ENCODE measurements around the gene PPP6R1. TPM values are rescaled to one million over a fixed set of nuclear protein-coding genes. Genes with fewer than 3 reads are reported as not detected.
"Not testable (repeated sequence)": the region's sequence is repeated elsewhere in the genome, so short reads cannot be mapped to it uniquely, and the experiment has no call there.

The PPP6R1 gene
- total RNA-seq, 1 donor from 2014 or later, result 11.0 TPM

GRCh38 chr19:55212447-55212846 lies 46.4 kb downstream of the PPP6R1 start:
- Histone ChIP-seq H3K4me3 (ENCODE audit: low read length in 3 of 3) (no peak overlapping the region), H3K36me3 (ENCODE audit: control insufficient read depth in 3 of 3, insufficient read depth in 3 of 3, low read length in 3 of 3) (no peaks in the 10 kb centered on the region), H3K9ac (ENCODE audit: low read depth in 1 of 3, low read length in 3 of 3) (no peak overlapping the region), H3K27me3 (ENCODE audit: control insufficient read depth in 3 of 3, insufficient read depth in 3 of 3, low read length in 3 of 3) (peaks cover 0 to 13% (median 4%) of the 10 kb centered on the region in 3 donors), H3K27ac (ENCODE audit: low read depth, low read length) (no peak overlapping the region), H3K9me3 (ENCODE audit: control insufficient read depth in 3 of 3, low read length in 3 of 3) (peaks cover 0 to 5% (median 2%) of the 10 kb centered on the region in 3 donors), H3K4me1 (ENCODE audit: control insufficient read depth in 3 of 3, insufficient read depth in 3 of 3, low read length in 3 of 3) (peaks cover 0 to 10% (median 3%) of the 10 kb centered on the region in 3 donors)

- H3K27ac ChIP-seq (ENCODE audit: low read depth, low read length), result no peak overlapping the region
- no peak overlapping the region for H3K9ac ChIP-seq (ENCODE audit: low read depth in 1 of 3, low read length in 3 of 3)
- H3K4me1 ChIP-seq (ENCODE audit: control insufficient read depth in 3 of 3, insufficient read depth in 3 of 3, low read length in 3 of 3), result peaks cover 0 to 6% (median 2%) of the 10 kb centered on the region in 3 donors
- H3K36me3 ChIP-seq (ENCODE audit: control insufficient read depth in 3 of 3, insufficient read depth in 3 of 3, low read length in 3 of 3), result no peaks in the 10 kb centered on the region
- peaks cover 3 to 25% (median 9%) of the 10 kb centered on the region in 3 donors for H3K27me3 ChIP-seq (ENCODE audit: control insufficient read depth in 3 of 3, insufficient read depth in 3 of 3, low read length in 3 of 3)
- peaks cover 0 to 5% (median 2%) of the 10 kb centered on the region in 3 donors for H3K9me3 ChIP-seq (ENCODE audit: control insufficient read depth in 3 of 3, low read length in 3 of 3)
- H3K4me3 ChIP-seq (ENCODE audit: low read length in 3 of 3), result no peak overlapping the region
These were observed 48.9 kb downstream of the PPP6R1 start for GRCh38 chr19:55209693-55210472.

- Histone ChIP-seq H3K27ac (ENCODE audit: low read depth, low read length) (no peak within 1 kb of the TSS), H3K4me1 (ENCODE audit: control insufficient read depth in 3 of 3, insufficient read depth in 3 of 3, low read length in 3 of 3) (peaks cover 0 to 6% (median 2%) of the 10 kb centered on the region in 3 donors), H3K9me3 (ENCODE audit: control insufficient read depth in 3 of 3, low read length in 3 of 3) (peaks cover 0 to 5% (median 2%) of the 10 kb centered on the region in 3 donors), H3K27me3 (ENCODE audit: control insufficient read depth in 3 of 3, insufficient read depth in 3 of 3, low read length in 3 of 3) (peaks cover 3 to 29% (median 14%) of the 10 kb centered on the region in 3 donors), H3K4me3 (ENCODE audit: low read length in 3 of 3) (no peak within 1 kb of the TSS), H3K9ac (ENCODE audit: low read depth in 1 of 3, low read length in 3 of 3) (no peak within 1 kb of the TSS), H3K36me3 (ENCODE audit: control insufficient read depth in 3 of 3, insufficient read depth in 3 of 3, low read length in 3 of 3) (no peaks in the 10 kb centered on the region)
These were observed 49.7 kb downstream of the PPP6R1 start, which contains the start of gene PTPRH for GRCh38 chr19:55208880-55209692. Gene PTPRH (minus strand): TSS chr19:55209501. CDS start chr19:55209433, 68 bp downstream.

GRCh38 chr19:55206664-55207500 lies 51.9 kb downstream of the PPP6R1 start:
- H3K27me3 ChIP-seq (ENCODE audit: control insufficient read depth in 3 of 3, insufficient read depth in 3 of 3, low read length in 3 of 3), result peaks cover 3 to 19% (median 14%) of the 10 kb centered on the region in 3 donors
- H3K9ac ChIP-seq (ENCODE audit: low read depth in 1 of 3, low read length in 3 of 3), result peak overlapping the region in 1 of 3 donors; percentile 3
- no peak overlapping the region for H3K4me3 ChIP-seq (ENCODE audit: low read length in 3 of 3)
- H3K4me1 ChIP-seq (ENCODE audit: control insufficient read depth in 3 of 3, insufficient read depth in 3 of 3, low read length in 3 of 3), result peaks cover 0 to 6% (median 2%) of the 10 kb centered on the region in 3 donors
- H3K27ac ChIP-seq (ENCODE audit: low read depth, low read length), result no peak overlapping the region
- no peaks in the 10 kb centered on the region for H3K36me3 ChIP-seq (ENCODE audit: control insufficient read depth in 3 of 3, insufficient read depth in 3 of 3, low read length in 3 of 3)
- no peaks in the 10 kb centered on the region for H3K9me3 ChIP-seq (ENCODE audit: control insufficient read depth in 3 of 3, low read length in 3 of 3)

GRCh38 chr19:55202199-55202598 lies 56.6 kb downstream of the PPP6R1 start:
- H3K4me3 ChIP-seq (ENCODE audit: low read length in 3 of 3); H3K4me1 ChIP-seq (ENCODE audit: control insufficient read depth in 3 of 3, insufficient read depth in 3 of 3, low read length in 3 of 3); H3K27ac ChIP-seq (ENCODE audit: low read depth, low read length); H3K36me3 ChIP-seq (ENCODE audit: control insufficient read depth in 3 of 3, insufficient read depth in 3 of 3, low read length in 3 of 3); H3K9me3 ChIP-seq (ENCODE audit: control insufficient read depth in 3 of 3, low read length in 3 of 3); H3K9ac ChIP-seq (ENCODE audit: low read depth in 1 of 3, low read length in 3 of 3): not testable (repeated sequence)
- H3K27me3 ChIP-seq (ENCODE audit: control insufficient read depth in 3 of 3, insufficient read depth in 3 of 3, low read length in 3 of 3), result peaks cover 3 to 28% (median 22%) of the 10 kb centered on the region in 3 donors

- H3K9ac ChIP-seq (ENCODE audit: low read depth in 1 of 3, low read length in 3 of 3), result no peak overlapping the region
- H3K36me3 ChIP-seq (ENCODE audit: control insufficient read depth in 3 of 3, insufficient read depth in 3 of 3, low read length in 3 of 3), result no peaks in the 10 kb centered on the region
- H3K27me3 ChIP-seq (ENCODE audit: control insufficient read depth in 3 of 3, insufficient read depth in 3 of 3, low read length in 3 of 3), result peaks cover 0 to 19% (median 17%) of the 10 kb centered on the region in 3 donors
- no peaks in the 10 kb centered on the region for H3K4me1 ChIP-seq (ENCODE audit: control insufficient read depth in 3 of 3, insufficient read depth in 3 of 3, low read length in 3 of 3)
- no peaks in the 10 kb centered on the region for H3K9me3 ChIP-seq (ENCODE audit: control insufficient read depth in 3 of 3, low read length in 3 of 3)
- H3K27ac ChIP-seq (ENCODE audit: low read depth, low read length), result no peak overlapping the region
- H3K4me3 ChIP-seq (ENCODE audit: low read length in 3 of 3), result no peak overlapping the region
These were observed 59.1 kb downstream of the PPP6R1 start for GRCh38 chr19:55199620-55200204.

- Histone ChIP-seq H3K4me3 (ENCODE audit: low read length in 3 of 3) (no peak overlapping the region), H3K9me3 (ENCODE audit: control insufficient read depth in 3 of 3, low read length in 3 of 3) (no peaks in the 10 kb centered on the region), H3K36me3 (ENCODE audit: control insufficient read depth in 3 of 3, insufficient read depth in 3 of 3, low read length in 3 of 3) (no peaks in the 10 kb centered on the region), H3K9ac (ENCODE audit: low read depth in 1 of 3, low read length in 3 of 3) (no peak overlapping the region), H3K27me3 (ENCODE audit: control insufficient read depth in 3 of 3, insufficient read depth in 3 of 3, low read length in 3 of 3) (peaks cover 0 to 15% (median 9%) of the 10 kb centered on the region in 3 donors), H3K27ac (ENCODE audit: low read depth, low read length) (no peak overlapping the region), H3K4me1 (ENCODE audit: control insufficient read depth in 3 of 3, insufficient read depth in 3 of 3, low read length in 3 of 3) (no peaks in the 10 kb centered on the region)
These were observed 60.2 kb downstream of the PPP6R1 start for GRCh38 chr19:55198651-55199050.

- no peak overlapping the region for H3K9ac ChIP-seq (ENCODE audit: low read depth in 1 of 3, low read length in 3 of 3)
- peaks cover 0 to 15% (median 8%) of the 10 kb centered on the region in 3 donors for H3K27me3 ChIP-seq (ENCODE audit: control insufficient read depth in 3 of 3, insufficient read depth in 3 of 3, low read length in 3 of 3)
- no peak overlapping the region for H3K27ac ChIP-seq (ENCODE audit: low read depth, low read length)
- no peaks in the 10 kb centered on the region for H3K4me1 ChIP-seq (ENCODE audit: control insufficient read depth in 3 of 3, insufficient read depth in 3 of 3, low read length in 3 of 3)
- no peaks in the 10 kb centered on the region for H3K36me3 ChIP-seq (ENCODE audit: control insufficient read depth in 3 of 3, insufficient read depth in 3 of 3, low read length in 3 of 3)
- H3K9me3 ChIP-seq (ENCODE audit: control insufficient read depth in 3 of 3, low read length in 3 of 3), result no peaks in the 10 kb centered on the region
- no peak overlapping the region for H3K4me3 ChIP-seq (ENCODE audit: low read length in 3 of 3)
These were observed 61.3 kb downstream of the PPP6R1 start for GRCh38 chr19:55197528-55197927.

- no peak overlapping the region for H3K9ac ChIP-seq (ENCODE audit: low read depth in 1 of 3, low read length in 3 of 3)
- H3K9me3 ChIP-seq (ENCODE audit: control insufficient read depth in 3 of 3, low read length in 3 of 3), result no peaks in the 10 kb centered on the region
- no peaks in the 10 kb centered on the region for H3K4me1 ChIP-seq (ENCODE audit: control insufficient read depth in 3 of 3, insufficient read depth in 3 of 3, low read length in 3 of 3)
- H3K36me3 ChIP-seq (ENCODE audit: control insufficient read depth in 3 of 3, insufficient read depth in 3 of 3, low read length in 3 of 3), result no peaks in the 10 kb centered on the region
- H3K4me3 ChIP-seq (ENCODE audit: low read length in 3 of 3), result no peak overlapping the region
- peaks cover 0 to 15% (median 8%) of the 10 kb centered on the region in 3 donors for H3K27me3 ChIP-seq (ENCODE audit: control insufficient read depth in 3 of 3, insufficient read depth in 3 of 3, low read length in 3 of 3)
- no peak overlapping the region for H3K27ac ChIP-seq (ENCODE audit: low read depth, low read length)
These were observed 62.0 kb downstream of the PPP6R1 start for GRCh38 chr19:55196803-55197202.
